Mesendoderm (in vitro differentiated cells): Measurements from ENCODE around the gene SMCHD1. TPM values are rescaled to one million over a fixed set of nuclear protein-coding genes. Genes with fewer than 3 reads are reported as not detected.
"Not testable (repeated sequence)": the region's sequence is repeated elsewhere in the genome, so short reads cannot be mapped to it uniquely, and the experiment has no call there.

Source experiments
- DNase-seq: peaks from one replicate; pipeline ENCODE4 v3.0.0; 2013
- H2AK5ac ChIP-seq: 2 replicates; pipeline ENCODE4 v1.6.1; 2013; ENCODE audit warnings: low read length, inconsistent platforms
- H2BK120ac ChIP-seq: 2 replicates; pipeline ENCODE4 v1.6.1; 2013; ENCODE audit warnings: low read depth, mild to moderate bottlenecking, low read length, moderate library complexity, mixed read lengths
- H2BK15ac ChIP-seq: replicated peaks from 2 replicates; pipeline ENCODE4 v1.6.1; 2013; ENCODE audit warnings: low read depth, mild to moderate bottlenecking, moderate library complexity
- H2BK5ac ChIP-seq: 2 replicates; pipeline ENCODE4 v1.6.1; 2013; ENCODE audit warnings: low read length, inconsistent platforms
- H3K18ac ChIP-seq: 2 replicates; pipeline ENCODE4 v1.6.1; 2013; ENCODE audit warnings: mild to moderate bottlenecking, low read length, mixed read lengths
- H3K23ac ChIP-seq: one replicate; pipeline ENCODE4 v1.6.1; 2013; ENCODE audit warnings: low read length
- H3K27ac ChIP-seq: 2 replicates; pipeline ENCODE4 v1.5.1; 2013; ENCODE audit warnings: low read depth, mild to moderate bottlenecking, inconsistent platforms, low read length, moderate library complexity
- H3K27me3 ChIP-seq: 2 replicates; pipeline ENCODE4 v1.6.1; 2013; ENCODE audit warnings: low read length, control low read depth, mild to moderate bottlenecking, inconsistent platforms; ENCODE audit not compliant: insufficient read depth, poor library complexity
- H3K36me3 ChIP-seq: 2 replicates; pipeline ENCODE4 v1.6.1; 2013; ENCODE audit warnings: low read length, inconsistent platforms; ENCODE audit not compliant: control insufficient read depth, insufficient read depth
- H3K4ac ChIP-seq: one replicate; pipeline ENCODE4 v1.6.1; 2013; ENCODE audit warnings: low read depth, mild to moderate bottlenecking, low read length, moderate library complexity
- H3K4me1 ChIP-seq: 2 replicates; pipeline ENCODE4 v1.6.1; 2013; ENCODE audit warnings: low read depth, low read length, inconsistent platforms; ENCODE audit not compliant: control insufficient read depth
- H3K4me2 ChIP-seq: 2 replicates; pipeline ENCODE4 v1.6.1; 2013; ENCODE audit warnings: low read length
- H3K4me3 ChIP-seq: 2 replicates; pipeline ENCODE4 v1.5.1; 2013; ENCODE audit warnings: mild to moderate bottlenecking, low read length
- H3K56ac ChIP-seq: one replicate; pipeline ENCODE4 v1.6.1; 2013; ENCODE audit warnings: low read length
- H3K79me1 ChIP-seq: 2 replicates; pipeline ENCODE4 v1.6.1; 2013; ENCODE audit warnings: low read length, inconsistent platforms
- H3K79me2 ChIP-seq: 2 replicates; pipeline ENCODE4 v1.6.1; 2013; ENCODE audit warnings: mild to moderate bottlenecking, low read length; ENCODE audit not compliant: control insufficient read depth, insufficient read depth
- H3K9ac ChIP-seq: 2 replicates; pipeline ENCODE4 v1.6.1; 2013; ENCODE audit warnings: low read length, inconsistent platforms
- H4K5ac ChIP-seq: one replicate; pipeline ENCODE4 v1.6.1; 2013; ENCODE audit warnings: low read length
- H4K8ac ChIP-seq: one replicate; pipeline ENCODE4 v1.6.1; 2013; ENCODE audit warnings: low read depth, mild to moderate bottlenecking, control low read depth, low read length, moderate library complexity
- WGBS: extraction: QIAGEN DNeasy Blood & Tissue Kit; methylation state at CpG from one replicate; pipeline ENCODE4 v1.1.7; 2013; ENCODE audit warnings: low lambda C conversion rate, missing lambda C conversion rate; ENCODE audit not compliant: insufficient coverage; ENCODE audit errors: extremely low coverage; 5-methylcytosine and 5-hydroxymethylcytosine counted together
- small RNA-seq: library from polyadenylated mRNA; stranded (forward); fragments of <200 nt; extraction: miRNeasy Mini kit (QIAGEN cat#:217004); gene quantifications from one replicate; pipeline ENCODE3, GENCODE V24; 2013; ENCODE audit not compliant: insufficient read depth

Gene SMCHD1

GRCh38 chr18:2851771-2852170 lies 196.2 kb downstream of the SMCHD1 start:
- H3K23ac ChIP-seq, result no peak overlapping the region
- no peak overlapping the region for H3K4me3 ChIP-seq
- H2BK120ac ChIP-seq, result no peak overlapping the region
- no peaks in the 10 kb centered on the region for H3K4me1 ChIP-seq
- H3K36me3 ChIP-seq, result no peaks in the 10 kb centered on the region
- H2BK15ac ChIP-seq, result no peak overlapping the region
- H4K5ac ChIP-seq, result no peak overlapping the region
- H3K27ac ChIP-seq, result no peak overlapping the region
- no peaks in the 10 kb centered on the region for H3K79me1 ChIP-seq
- no peak overlapping the region for H4K8ac ChIP-seq
- no CpG with 5 or more reads among the region's 8 CpGs for WGBS
- no peak overlapping the region for H2AK5ac ChIP-seq
- no peaks in the 10 kb centered on the region for H3K79me2 ChIP-seq
- H3K18ac ChIP-seq, result no peak overlapping the region
- H3K4ac ChIP-seq, result no peak overlapping the region
- no peak overlapping the region for H3K4me2 ChIP-seq
- DNase-seq, result no peak
- no peak overlapping the region for H3K9ac ChIP-seq
- H2BK5ac ChIP-seq, result no peak overlapping the region
- peaks cover 4% of the 10 kb centered on the region for H3K27me3 ChIP-seq
- H3K56ac ChIP-seq, result no peak overlapping the region

GRCh38 chr18:2852460-2852859 lies 196.9 kb downstream of the SMCHD1 start:
- not testable (repeated sequence) for H3K4me3 ChIP-seq, H3K23ac ChIP-seq, H3K27me3 ChIP-seq, H2BK5ac ChIP-seq, H3K56ac ChIP-seq, H3K9ac ChIP-seq, H3K36me3 ChIP-seq, H3K4me1 ChIP-seq, H3K4me2 ChIP-seq, H3K79me1 ChIP-seq, H4K8ac ChIP-seq, H2BK120ac ChIP-seq, H3K18ac ChIP-seq, H3K4ac ChIP-seq, DNase-seq, H2AK5ac ChIP-seq, H2BK15ac ChIP-seq, H3K27ac ChIP-seq, H4K5ac ChIP-seq, H3K79me2 ChIP-seq
- no CpG with 5 or more reads among the region's 12 CpGs for WGBS

GRCh38 chr18:2853173-2853925 lies 197.8 kb downstream of the SMCHD1 start:
- Histone ChIP-seq H3K27me3 (peaks cover under 1% of the 10 kb centered on the region), H3K56ac (no peak overlapping the region), H2AK5ac (no peak overlapping the region), H2BK5ac (no peak overlapping the region), H3K4me2 (no peak overlapping the region), H2BK15ac (no peak overlapping the region), H2BK120ac (no peak overlapping the region), H3K18ac (no peak overlapping the region), H3K36me3 (no peaks in the 10 kb centered on the region), H3K9ac (no peak overlapping the region), H3K4ac (no peak overlapping the region), H3K27ac (no peak overlapping the region), H3K23ac (no peak overlapping the region), H4K5ac (no peak overlapping the region), H3K79me2 (no peaks in the 10 kb centered on the region), H3K79me1 (no peaks in the 10 kb centered on the region), H3K4me3 (no peak overlapping the region), H4K8ac (no peak overlapping the region), H3K4me1 (no peaks in the 10 kb centered on the region)
- DNase-seq, result no peak
- no CpG with 5 or more reads among the region's 18 CpGs for WGBS

- Histone ChIP-seq H3K23ac (no peak overlapping the region), H4K5ac (no peak overlapping the region), H2AK5ac (no peak overlapping the region), H3K36me3 (no peaks in the 10 kb centered on the region), H3K4me1 (no peaks in the 10 kb centered on the region), H3K27me3 (no peaks in the 10 kb centered on the region), H3K27ac (no peak overlapping the region), H3K18ac (no peak overlapping the region), H2BK5ac (no peak overlapping the region), H3K79me2 (no peaks in the 10 kb centered on the region), H3K4me2 (no peak overlapping the region), H3K4me3 (no peak overlapping the region), H3K9ac (no peak overlapping the region), H3K56ac (no peak overlapping the region), H2BK120ac (no peak overlapping the region), H3K79me1 (no peaks in the 10 kb centered on the region), H2BK15ac (no peak overlapping the region), H4K8ac (no peak overlapping the region), H3K4ac (no peak overlapping the region)
- DNase-seq, result peak; percentile 79
- WGBS, result no CpG with 5 or more reads among the region's 7 CpGs
Observed at GRCh38 chr18:2853926-2854664, 198.6 kb downstream of the SMCHD1 start.

Small RNAs within 50 kb of the gene (small RNA-seq; reads per million reads assigned to genes)
- not detected for gene RF00019
- gene RNU6-340P, result not detected
